GM13977 (cell line): Measurements from ENCODE around the gene ARID1B.

Experiments
- DNase-seq: peaks from one replicate; pipeline ENCODE4 v3.0.0; 2012; ENCODE audit warnings: low spot score
- CTCF ChIP-seq: IDR thresholded peaks from 2 replicates; pipeline ENCODE4 v1.5.1; 2012; ENCODE audit warnings: mild to moderate bottlenecking, control low read depth; ENCODE audit not compliant: insufficient read depth; ENCODE audit errors: extremely low read depth, missing control alignments
- in situ Hi-C: fragments of 300-500 bp; cut with MboI; formaldehyde crosslinking; loops from one replicate; pipeline ENCODE4 v1.12.0; 2022; ENCODE audit warnings: low sequenced_read_pairs, low pct_unique_long_range_greater_than_20kb, mixed read lengths, inconsistent platforms; ENCODE audit not compliant: unreplicated experiment

ARID1B gene

GRCh38 chr6:157255079-157255478 is 477.9 kb downstream of the ARID1B start:
- TF ChIP-seq CTCF = no peak
- in situ Hi-C loops = no loop called here
- DNase-seq = no peak

GRCh38 chr6:157258878-157259277 is 481.7 kb downstream of the ARID1B start:
- no peak for DNase-seq
- in situ Hi-C loops = no loop called here
- TF ChIP-seq CTCF = no peak

- DNase-seq = no peak
- TF ChIP-seq CTCF = no peak
- in situ Hi-C loops = no loop called here
These were observed 482.3 kb downstream of the ARID1B start for GRCh38 chr6:157259443-157259842.
